K562 (cell line): ENCODE data around the gene ARHGAP10. TPM values are rescaled to one million over a fixed set of nuclear protein-coding genes. Genes with fewer than 3 reads are reported as not detected.

Experiments
- ATAC-seq: fragments of 200-7000 bp; cut with Tn5 transposase; 3 replicates; pipeline ENCODE4 v1.9.1; 2020; ENCODE audit warnings: moderate library complexity
- BruUV-seq: library from RNA; stranded (reverse); fragments of 400-500 nt; replicated peaks from 2 replicates; lab custom pipeline; 2021; lab: Mats Ljungman, UMichigan
- CTCF ChIA-PET: fragments of 300-600 bp; formaldehyde crosslinking; extraction: SDS; loops from one replicate; lab custom pipeline; 2021; ENCODE audit warnings: low intra/inter-chr PET ratio; lab: Yijun Ruan, JAX
- POLR2A ChIA-PET: fragments of 300-600, 350-650 bp; sonication (Branson Sonifier 250); formaldehyde crosslinking; extraction: SDS; loops from one replicate; lab custom pipeline; 2021; ENCODE audit warnings: antibody characterized with exemption, inconsistent platforms; lab: Yijun Ruan, JAX
- DNase-seq, 4 experiments: peaks; one replicate each; pipeline versions ENCODE4 v3.0.0 to v3.0.0-alpha.2; 2011 to 2018; ENCODE audit warnings: low spot score in 3 of 4, mixed read lengths in 3 of 4; ENCODE audit errors: extremely low read depth in 1 of 4
- FAIRE-seq: peaks from 2 replicates; lab custom pipeline; 2011; peaks lifted over from hg19 to GRCh38; lab: Jason Lieb, UNC
- H2AFZ ChIP-seq: 2 replicates; pipeline ENCODE4 v1.6.0; 2011; ENCODE audit warnings: low read depth, low read length, control low read depth, inconsistent platforms
- H3K27ac ChIP-seq: fragments of 200-600 bp; 3 replicates; pipeline ENCODE4 v1.8.0; 2011; ENCODE audit warnings: low read depth, mild to moderate bottlenecking, control low read depth, inconsistent platforms, low read length, moderate library complexity, mixed read lengths; ENCODE audit errors: extremely low read depth
- H3K27me3 ChIP-seq, 2 experiments: fragments of 300-600 bp in 1 of 2; 2 replicates in 1 of 2; 3 replicates in 1 of 2; pipeline versions ENCODE4 v1.6.0 to v1.8.0; 2011; ENCODE audit warnings: inconsistent platforms in 2 of 2, low read length in 2 of 2, mild to moderate bottlenecking in 1 of 2, mixed read lengths in 1 of 2, moderate library complexity in 1 of 2; ENCODE audit not compliant: control insufficient read depth in 2 of 2, insufficient read depth in 2 of 2
- H3K36me3 ChIP-seq: fragments of 300-600 bp; 3 replicates; pipeline ENCODE4 v1.8.0; 2011; ENCODE audit warnings: mild to moderate bottlenecking, low read length, inconsistent platforms; ENCODE audit not compliant: control insufficient read depth, insufficient read depth
- H3K4me1 ChIP-seq, 2 experiments: fragments of 200-600 bp in 1 of 2; replicated peaks in 1 of 2; 2 replicates in 1 of 2; 3 replicates in 1 of 2; pipeline versions ENCODE4 v1.5.1 to v1.8.0; 2011; ENCODE audit warnings: inconsistent platforms in 2 of 2, low read length in 2 of 2, mild to moderate bottlenecking in 1 of 2, mixed read lengths in 1 of 2, moderate library complexity in 1 of 2; ENCODE audit not compliant: control insufficient read depth in 2 of 2, insufficient read depth in 2 of 2
- H3K4me2 ChIP-seq: 2 replicates; pipeline ENCODE4 v1.6.1; 2011; ENCODE audit warnings: low read length, control low read depth, inconsistent platforms, mixed read lengths; ENCODE audit not compliant: insufficient read depth
- H3K4me3 ChIP-seq: fragments of 200-600 bp; sonication (generic), shearing (Covaris generic); 2 replicates; pipeline ENCODE4 v1.5.1; 2016; ENCODE audit warnings: control low read depth, inconsistent platforms
- H3K79me2 ChIP-seq: fragments of 200-600 bp; 3 replicates; pipeline ENCODE4 v1.8.0; 2011; ENCODE audit warnings: low read length, inconsistent platforms; ENCODE audit not compliant: control insufficient read depth, insufficient read depth
- H3K9ac ChIP-seq, 2 experiments: 2 replicates each; pipeline versions ENCODE4 v1.6.0 to v1.6.1; 2011; ENCODE audit warnings: low read depth in 2 of 2, low read length in 2 of 2, control low read depth in 1 of 2, inconsistent platforms in 1 of 2, mild to moderate bottlenecking in 1 of 2, mixed read lengths in 1 of 2; ENCODE audit not compliant: insufficient read depth in 1 of 2
- H3K9me1 ChIP-seq: one replicate; pipeline ENCODE4 v1.6.0; 2011; ENCODE audit warnings: inconsistent platforms, mild to moderate bottlenecking, low read length, moderate library complexity; ENCODE audit not compliant: control insufficient read depth, insufficient read depth
- H3K9me3 ChIP-seq: replicated peaks from 2 replicates; pipeline ENCODE4 v1.5.1; 2011; ENCODE audit warnings: low read depth, low read length, inconsistent platforms; ENCODE audit not compliant: control insufficient read depth, insufficient read depth
- H4K20me1 ChIP-seq: replicated peaks from 2 replicates; pipeline ENCODE4 v1.6.1; 2011; ENCODE audit warnings: low read length, inconsistent platforms, mixed read lengths; ENCODE audit not compliant: control insufficient read depth, insufficient read depth
- BMI1 ChIP-seq: fragments of 150-350 bp; IDR thresholded peaks from 2 replicates; pipeline ENCODE4 v1.6.1; 2014; ENCODE audit warnings: low read length
- BRD4 ChIP-seq: fragments of 200-600 bp; sonication (generic); IDR thresholded peaks from 2 replicates; pipeline ENCODE4 v1.6.1; 2017; ENCODE audit warnings: inconsistent platforms
- BRF2 ChIP-seq: IDR thresholded peaks from 3 replicates; pipeline ENCODE4 v1.6.1; 2011; ENCODE audit warnings: borderline replicate concordance, mild to moderate bottlenecking; ENCODE audit not compliant: insufficient read length, insufficient read depth
- CHD2 ChIP-seq: IDR thresholded peaks from 2 replicates; pipeline ENCODE4 v1.6.1; 2011; ENCODE audit warnings: low read depth, low read length
- ILF3 ChIP-seq: fragments of 450-650 bp; IDR thresholded peaks from 2 replicates; pipeline ENCODE4 v1.6.1; 2018; ENCODE audit warnings: antibody characterized with exemption, mild to moderate bottlenecking, moderate library complexity, borderline replicate concordance
- PCBP2 ChIP-seq: fragments of 200-400 bp; formaldehyde crosslinking; IDR thresholded peaks from 2 replicates; pipeline ENCODE4 v1.6.1; 2018; ENCODE audit warnings: low read length, low read depth, mild to moderate bottlenecking, moderate library complexity; ENCODE audit not compliant: poor library complexity, severe bottlenecking
- REST ChIP-seq, 2 experiments: fragments of 450-650 bp; formaldehyde crosslinking in 1 of 2; IDR thresholded peaks; 2 replicates each; pipeline versions ENCODE4 v1.4.0 to v1.6.1; 2014 to 2020; ENCODE audit warnings: mild to moderate bottlenecking in 2 of 2, borderline replicate concordance in 1 of 2, low read depth in 1 of 2
- SAFB2 ChIP-seq: fragments of 200-400 bp; formaldehyde crosslinking; IDR thresholded peaks from 2 replicates; pipeline ENCODE4 v1.6.1; 2018; ENCODE audit warnings: borderline replicate concordance, low read length, low read depth, moderate library complexity; ENCODE audit not compliant: severe bottlenecking
- TAF9B ChIP-seq: fragments of 450-650 bp; IDR thresholded peaks from 2 replicates; pipeline ENCODE4 v1.6.1; 2018; ENCODE audit warnings: mild to moderate bottlenecking; ENCODE audit not compliant: partially characterized antibody
- ZBTB7A ChIP-seq: IDR thresholded peaks from 2 replicates; pipeline ENCODE4 v1.6.1; 2011; ENCODE audit warnings: low read depth, mild to moderate bottlenecking, low read length, moderate library complexity, borderline replicate concordance; ENCODE audit not compliant: control insufficient read depth
- ZNF12 ChIP-seq: sonication (generic); formaldehyde crosslinking; IDR thresholded peaks from 2 replicates; pipeline ENCODE4 v1.4.0; 2020; ENCODE audit warnings: mild to moderate bottlenecking, missing genetic modification reagents
- ZNF217 ChIP-seq: sonication (generic); formaldehyde crosslinking; IDR thresholded peaks from 2 replicates; pipeline ENCODE4 v1.8.0; 2022; ENCODE audit warnings: mild to moderate bottlenecking, missing genetic modification reagents
- ZNF644 ChIP-seq: fragments of 200-800 bp; sonication (Bioruptor generic); IDR thresholded peaks from 2 replicates; pipeline ENCODE4 v1.6.1; 2016; ENCODE audit warnings: low read depth, missing genetic modification characterization, missing compliant biosample characterization
- WGBS: fragments of 100-300 bp; shearing (Covaris generic); methylation state at CpG from one replicate; pipeline ENCODE4 v1.1.6; 2016; ENCODE audit warnings: low coverage, mixed read lengths; ENCODE audit not compliant: insufficient coverage; ENCODE audit errors: missing lambda C conversion rate; 5-methylcytosine and 5-hydroxymethylcytosine counted together
- in situ Hi-C: fragments of 300-500 bp; cut with MboI; formaldehyde crosslinking; loops from 4 replicates; pipeline ENCODE4 v1.15.0; 2018; ENCODE audit warnings: inconsistent platforms, mixed read lengths
- intact Hi-C: fragments of 100-400 bp; cut with micrococcal nuclease; formaldehyde crosslinking; loops from 2 replicates; pipeline ENCODE4 v1.14.2; 2022
- polyA plus RNA-seq, 8 experiments: library from polyadenylated mRNA; depleted of rRNA in 4 of 8; stranded (reverse) in 5 of 8; unstranded in 3 of 8; fragments of >200 nt; fragmentation: Nextera tagmentation in 2 of 8; fragmentation: Illumina TruSeq in 1 of 8; extraction: Ambion mirVana in 2 of 8; extraction: Trizol in 1 of 8; gene quantifications; 2 replicates each; pipeline versions ENCODE4 v1.2.1 to v1.2.3, GENCODE V29; 2011 to 2014; ENCODE audit warnings: inconsistent platforms in 1 of 8, missing spikeins in 1 of 8
- total RNA-seq, 7 experiments: library from RNA; depleted of rRNA in 6 of 7; stranded (reverse); fragments of >200 nt in 6 of 7; fragmentation: Illumina TruSeq in 2 of 7; extraction: Trizol in 2 of 7; gene quantifications; 2 replicates each; pipeline versions ENCODE4 v1.2.1 to v1.2.3, GENCODE V29; 2011 to 2021; ENCODE audit warnings: low replicate concordance in 1 of 7

ARHGAP10 gene
- total and polyA plus RNA-seq, 9 of the 15 experiments (the other 6 are each of a cell fraction or from before 2014, with no cell fraction given), result 0.03 to 0.22 (median 0.06) TPM; not detected in 3

- 3% methylated on average over 4 of the region's 4 CpGs for WGBS
- intact Hi-C loops, result no loop called here
- no peaks in the 10 kb centered on the region; the same call in 2 of the 3 replicates for H3K79me2 ChIP-seq
- CTCF ChIA-PET, result no interaction called here
- in situ Hi-C loops, result no loop called here
- TF ChIP-seq BRF2 (no peak), ZNF644 (tag) (no peak), ILF3 (no peak), CHD2 (no peak), SAFB2 (no peak), ZNF217 (CRISPR knock-in tag) (no peak), ZNF12 (CRISPR knock-in tag) (no peak), TAF9B (no peak), BRD4 (no peak), PCBP2 (no peak), ZBTB7A (no peak), BMI1 (no peak), REST (IDR thresholded peaks at IDR 0.05; ENCODE audit: borderline replicate concordance) (no peak), REST (CRISPR knock-in tag; IDR thresholded peaks at IDR 0.05; ENCODE audit: low read depth) (no peak)
- no peak for DNase-seq
- H3K27me3 ChIP-seq, result peaks cover 4 to 12% of the 10 kb centered on the region in 2 experiments; a peak in 3 of 5 replicates
- H3K9me1 ChIP-seq, result no peaks in the 10 kb centered on the region
- no peak for FAIRE-seq
- no peak overlapping the region for H2AFZ ChIP-seq
- peaks cover 0 to 3% of the 10 kb centered on the region in 2 experiments; a peak in 2 of 5 replicates for H3K4me1 ChIP-seq
- H3K9me3 ChIP-seq, result no peaks in the 10 kb centered on the region
- no peak overlapping the region for H3K4me3 ChIP-seq
- POLR2A ChIA-PET, result no interaction called here
- ATAC-seq, result no peak
- H3K27ac ChIP-seq, result no peak overlapping the region
- no peak overlapping the region for H3K9ac ChIP-seq
- no peak overlapping the region for H3K4me2 ChIP-seq
- no TSS peak for BruUV-seq
- no peaks in the 10 kb centered on the region for H4K20me1 ChIP-seq
- no peaks in the 10 kb centered on the region for H3K36me3 ChIP-seq
Measured at GRCh38 chr4:147689067-147689466, 42.8 kb upstream of the ARHGAP10 start.
